PC-9 (cell line): ENCODE measurements around the gene VWA8. TPM values are rescaled to one million over a fixed set of nuclear protein-coding genes. Genes with fewer than 3 reads are reported as not detected.

Source experiments
- BruUV-seq: library from RNA; stranded (reverse); fragments of 400-500 nt; replicated peaks from 2 replicates; lab custom pipeline; 2021; lab: Mats Ljungman, UMichigan
- CTCF ChIA-PET: fragments of 300-600 bp; sonication (Branson Sonifier 250); formaldehyde crosslinking; loops from one replicate; lab custom pipeline; 2022; ENCODE audit warnings: antibody characterized with exemption; lab: Charles Lee
- POLR2A ChIA-PET: fragments of 300-600 bp; sonication (Branson Sonifier 250); formaldehyde crosslinking; loops from one replicate; lab custom pipeline; 2022; ENCODE audit warnings: antibody characterized with exemption; ENCODE audit not compliant: unreplicated experiment; lab: Charles Lee
- DNase-seq, 2 experiments: peaks; one replicate each; pipeline versions ENCODE4 v3.0.0 to v3.0.0-alpha.2; 2015 to 2022; ENCODE audit warnings: mixed read lengths in 1 of 2
- H2AFZ ChIP-seq: fragments of 200-600 bp; sonication (generic); 2 replicates; pipeline ENCODE4 v1.8.1; 2017; ENCODE audit warnings: antibody characterized with exemption
- H3F3A ChIP-seq: fragments of 200-600 bp; sonication (generic); 2 replicates; pipeline ENCODE4 v1.8.1; 2017; ENCODE audit warnings: antibody characterized with exemption, mild to moderate bottlenecking, low read depth; ENCODE audit not compliant: insufficient read depth
- H3K27ac ChIP-seq: fragments of 200-600 bp; sonication (generic); 2 replicates; pipeline ENCODE4 v1.6.1; 2016; ENCODE audit warnings: mixed run types
- H3K27me3 ChIP-seq: fragments of 200-600 bp; sonication (generic); 2 replicates; pipeline ENCODE4 v1.6.1; 2016; ENCODE audit warnings: low read depth, mixed run types; ENCODE audit not compliant: insufficient read depth
- H3K36me3 ChIP-seq: fragments of 200-600 bp; sonication (generic); 2 replicates; pipeline ENCODE4 v1.6.1; 2016; ENCODE audit warnings: low read depth, mixed run types
- H3K4me1 ChIP-seq: fragments of 200-600 bp; sonication (generic); replicated peaks from 2 replicates; pipeline ENCODE4 v1.6.1; 2016; ENCODE audit warnings: mixed run types; ENCODE audit not compliant: insufficient read depth
- H3K4me2 ChIP-seq: fragments of 200-600 bp; sonication (generic); 2 replicates; pipeline ENCODE4 v1.6.1; 2017; ENCODE audit warnings: mixed run types
- H3K4me3 ChIP-seq: fragments of 200-600 bp; sonication (generic); 2 replicates; pipeline ENCODE4 v1.6.1; 2016; ENCODE audit warnings: mixed run types
- H3K79me2 ChIP-seq: fragments of 200-600 bp; sonication (generic); 2 replicates; pipeline ENCODE4 v1.6.1; 2017; ENCODE audit warnings: low read depth, mixed run types
- H3K9me2 ChIP-seq: fragments of 200-600 bp; sonication (generic); 2 replicates; pipeline ENCODE4 v1.8.1; 2017; ENCODE audit warnings: mild to moderate bottlenecking; ENCODE audit not compliant: insufficient read depth
- H3K9me3 ChIP-seq: fragments of 200-600 bp; sonication (generic); 2 replicates; pipeline ENCODE4 v1.8.1; 2016; ENCODE audit warnings: low read depth; ENCODE audit not compliant: insufficient read depth
- H4K20me1 ChIP-seq: fragments of 200-600 bp; sonication (generic); 2 replicates; pipeline ENCODE4 v1.8.1; 2017; ENCODE audit not compliant: insufficient read depth
- CTCF ChIP-seq: fragments of 200-600 bp; sonication (generic); conservative IDR thresholded peaks from 2 replicates; pipeline ENCODE4 v1.6.1; 2017; ENCODE audit warnings: mixed run types, antibody characterized with exemption, mild to moderate bottlenecking, moderate library complexity
- EZH2 ChIP-seq: fragments of 200-600 bp; sonication (generic); IDR thresholded peaks from 2 replicates; pipeline ENCODE4 v1.8.0; 2017; ENCODE audit warnings: antibody characterized with exemption, low read depth
- intact Hi-C: fragments of 100-400 bp; cut with micrococcal nuclease; formaldehyde crosslinking; loops from one replicate; pipeline ENCODE4 v1.10.0; 2022; ENCODE audit not compliant: unreplicated experiment
- total RNA-seq: library from RNA; stranded (reverse); gene quantifications from 2 replicates; pipeline ENCODE4 v1.2.3, GENCODE V29; 2021

VWA8 gene
- total RNA-seq, 1 experiment from 2014 or later, result 14.1 TPM

GRCh38 chr13:41675306-41675705, 285.6 kb downstream of the VWA8 start:
- Histone ChIP-seq H3K4me3 (no peak overlapping the region), H3K9me2 (no peaks in the 10 kb centered on the region), H3K4me1 (peaks cover 4% of the 10 kb centered on the region; the same call in 1 of the 2 replicates), H3K4me2 (no peak overlapping the region), H3K9me3 (no peaks in the 10 kb centered on the region), H4K20me1 (no peaks in the 10 kb centered on the region), H3K79me2 (no peaks in the 10 kb centered on the region), H3K27me3 (no peaks in the 10 kb centered on the region), H3K27ac (no peak overlapping the region), H2AFZ (no peak overlapping the region), H3F3A (peaks cover 3% of the 10 kb centered on the region; the same call in 1 of the 2 replicates), H3K36me3 (no peaks in the 10 kb centered on the region; the same call in 1 of the 2 replicates)
- no TSS peak for BruUV-seq
- intact Hi-C loops, result no loop called here
- ChIA-PET CTCF (no interaction called here), POLR2A (interaction anchor here (0.6 kb wide), 1 partner anchor 85 kb away, joined by 5 read pairs; no protein-coding TSS in a partner anchor)
- DNase-seq, result no peak
- TF ChIP-seq CTCF, result no peak
- no peak for TF ChIP-seq EZH2

- intact Hi-C loops, result no loop called here
- no TSS peak for BruUV-seq
- TF ChIP-seq EZH2 (no peak), CTCF (no peak)
- Histone ChIP-seq H3K4me3 (no peak overlapping the region), H3K9me3 (no peaks in the 10 kb centered on the region), H3F3A (peaks cover 4% of the 10 kb centered on the region; the same call in 1 of the 2 replicates), H3K36me3 (no peaks in the 10 kb centered on the region; the same call in 1 of the 2 replicates), H3K4me2 (no peak overlapping the region), H3K79me2 (no peaks in the 10 kb centered on the region), H3K27ac (no peak overlapping the region), H3K9me2 (no peaks in the 10 kb centered on the region), H2AFZ (no peak overlapping the region), H3K27me3 (no peaks in the 10 kb centered on the region), H3K4me1 (peaks cover 4% of the 10 kb centered on the region; the same call in 1 of the 2 replicates), H4K20me1 (no peaks in the 10 kb centered on the region)
- CTCF ChIA-PET, result no interaction called here
- POLR2A ChIA-PET, result no interaction called here
- no peak for DNase-seq
Measured at GRCh38 chr13:41674246-41674645, 286.7 kb downstream of the VWA8 start.

GRCh38 chr13:41673640-41674039, 287.3 kb downstream of the VWA8 start:
- Histone ChIP-seq H3K27me3 (no peaks in the 10 kb centered on the region), H4K20me1 (no peaks in the 10 kb centered on the region), H3K4me1 (peaks cover 5% of the 10 kb centered on the region; the same call in 1 of the 2 replicates), H3K9me3 (no peaks in the 10 kb centered on the region), H2AFZ (no peak overlapping the region), H3K27ac (no peak overlapping the region), H3K9me2 (no peaks in the 10 kb centered on the region), H3K4me3 (no peak overlapping the region), H3K36me3 (no peaks in the 10 kb centered on the region; the same call in 1 of the 2 replicates), H3K79me2 (no peaks in the 10 kb centered on the region), H3F3A (peaks cover 4% of the 10 kb centered on the region; the same call in 1 of the 2 replicates), H3K4me2 (no peak overlapping the region)
- ChIA-PET POLR2A (interaction anchor here (0.6 kb wide), 1 partner anchor 86 kb away, joined by 3 read pairs; no protein-coding TSS in a partner anchor), CTCF (no interaction called here)
- no TSS peak for BruUV-seq
- no peak for DNase-seq
- TF ChIP-seq EZH2, result no peak
- TF ChIP-seq CTCF, result no peak
- intact Hi-C loops, result no loop called here
